Stimulated activated naive CD4-positive, alpha-beta T cell (primary cell): ENCODE results near the gene ADCY2.
"Not testable (repeated sequence)": the region's sequence is repeated elsewhere in the genome, so short reads cannot be mapped to it uniquely, and the experiment has no call there.

ENCODE experiments used
- DNase-seq, 6 experiments: peaks; one replicate each; lab custom pipeline; 2025; lab: John Stamatoyannopoulos, UW

ADCY2 gene

GRCh38 chr5:7395432-7395946, 449 bp upstream of the ADCY2 start:
- no peak for DNase-seq

DNA sequence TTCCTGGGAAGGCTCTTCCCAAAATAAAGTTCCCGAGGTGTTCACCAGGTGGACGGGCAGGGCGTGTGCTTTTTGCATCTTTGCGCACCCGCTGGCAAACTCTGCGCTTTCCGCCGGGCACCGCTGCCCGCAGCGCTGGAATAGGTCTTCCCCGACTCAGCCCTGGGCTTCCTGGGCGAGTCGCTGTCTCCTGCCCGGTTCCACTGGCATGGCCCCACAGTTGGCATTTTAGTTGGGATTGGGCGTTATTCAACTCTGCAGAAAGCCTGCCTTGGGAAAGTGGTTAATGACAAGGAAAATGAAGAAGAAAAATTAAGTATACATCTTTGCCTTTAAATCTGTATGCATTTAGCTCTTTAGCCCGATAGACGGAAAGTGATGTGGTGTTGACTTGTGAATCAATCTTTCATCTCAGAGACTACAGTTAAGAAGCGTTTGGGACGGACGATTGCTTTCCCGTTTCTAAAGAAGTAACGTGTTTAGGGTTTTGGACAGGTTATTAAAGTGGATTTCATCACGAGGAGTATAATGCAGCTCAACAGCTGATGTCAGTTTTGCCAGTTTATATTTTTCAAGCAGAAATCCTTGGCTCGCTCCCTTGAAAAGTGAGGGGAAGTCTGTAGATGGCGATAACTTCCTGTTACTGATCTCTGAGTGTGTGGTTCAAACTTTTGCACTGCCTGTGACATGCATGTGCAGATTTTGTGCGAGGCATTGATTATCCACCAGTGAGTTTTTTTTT, 946 bp downstream of the ADCY2 start:
- no peak for DNase-seq

- no peak for DNase-seq
Measured at GRCh38 chr5:7397937-7398336, 2.0 kb downstream of the ADCY2 start.

GRCh38 chr5:7398596-7399280, 2.8 kb downstream of the ADCY2 start:
- DNase-seq: no peak

- no peak for DNase-seq
Measured at GRCh38 chr5:7405277-7405676, 9.3 kb downstream of the ADCY2 start.

- no peak for DNase-seq
Measured at GRCh38 chr5:7410936-7411511, 15.1 kb downstream of the ADCY2 start.

- no peak for DNase-seq
Measured at GRCh38 chr5:7412409-7412808, 16.5 kb downstream of the ADCY2 start.

DNA sequence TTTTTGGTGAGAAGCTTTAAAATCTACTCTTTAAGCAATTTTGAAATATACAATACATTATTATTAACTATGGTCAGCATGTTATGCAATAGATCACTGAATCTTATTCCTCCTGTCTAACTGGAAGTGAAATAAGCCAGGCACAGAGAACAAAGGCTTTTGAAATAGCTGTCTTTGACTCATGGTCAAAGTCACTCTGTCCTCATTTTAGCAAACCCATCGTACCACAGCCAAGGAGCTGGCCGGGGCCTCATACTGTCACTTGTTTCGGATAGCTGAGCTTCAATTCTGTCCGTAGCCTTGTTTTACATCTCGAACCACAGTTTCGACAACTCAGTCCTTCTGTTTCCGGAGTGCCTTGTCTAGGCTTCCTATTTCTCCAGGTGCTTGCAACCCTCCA, 19.2 kb downstream of the ADCY2 start:
- no peak for DNase-seq

GRCh38 chr5:7415587-7416535, 19.9 kb downstream of the ADCY2 start:
- no peak for DNase-seq

DNA sequence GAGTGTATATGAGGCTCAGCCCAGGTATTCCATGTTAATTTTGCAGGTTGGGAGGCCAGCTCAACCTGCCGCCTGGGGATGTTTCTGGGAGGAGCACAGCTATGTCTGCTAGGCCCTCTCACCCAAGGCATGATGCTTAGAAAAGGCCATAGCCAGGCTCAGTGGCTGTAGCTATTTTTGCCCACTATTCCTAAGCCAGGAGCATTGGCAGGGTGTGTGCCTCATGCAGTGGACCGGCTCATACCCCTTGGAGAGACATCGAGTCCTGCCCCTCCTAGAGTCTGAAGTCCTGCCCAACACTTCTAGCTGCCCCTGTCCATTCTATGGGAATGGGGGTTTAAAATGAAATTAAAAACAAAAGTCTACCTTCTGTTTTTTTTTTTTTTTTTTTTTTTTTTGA, 22.3 kb downstream of the ADCY2 start:
- no peak for DNase-seq

DNA sequence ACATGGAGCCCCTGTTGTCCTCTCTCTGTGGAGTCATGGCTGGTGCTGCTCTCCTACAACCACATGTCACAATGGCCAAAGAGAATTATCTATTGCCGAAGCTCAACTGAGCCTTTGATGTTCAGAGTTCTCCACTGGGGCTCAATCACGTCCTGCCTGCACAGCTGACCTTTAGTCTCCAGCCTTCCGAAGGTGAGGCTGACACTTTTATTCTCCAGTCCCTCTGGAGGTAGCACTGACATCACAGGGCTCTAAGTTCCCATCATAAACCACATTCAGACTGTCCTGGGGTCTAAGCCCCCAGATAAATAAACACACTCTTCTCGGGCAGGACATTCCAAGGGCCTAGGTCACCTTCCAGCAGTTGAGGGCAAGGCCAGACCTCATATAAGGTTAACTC, 23.4 kb downstream of the ADCY2 start:
- no peak for DNase-seq

- DNase-seq: no peak
Measured at GRCh38 chr5:7419846-7420245, 23.9 kb downstream of the ADCY2 start.

DNA sequence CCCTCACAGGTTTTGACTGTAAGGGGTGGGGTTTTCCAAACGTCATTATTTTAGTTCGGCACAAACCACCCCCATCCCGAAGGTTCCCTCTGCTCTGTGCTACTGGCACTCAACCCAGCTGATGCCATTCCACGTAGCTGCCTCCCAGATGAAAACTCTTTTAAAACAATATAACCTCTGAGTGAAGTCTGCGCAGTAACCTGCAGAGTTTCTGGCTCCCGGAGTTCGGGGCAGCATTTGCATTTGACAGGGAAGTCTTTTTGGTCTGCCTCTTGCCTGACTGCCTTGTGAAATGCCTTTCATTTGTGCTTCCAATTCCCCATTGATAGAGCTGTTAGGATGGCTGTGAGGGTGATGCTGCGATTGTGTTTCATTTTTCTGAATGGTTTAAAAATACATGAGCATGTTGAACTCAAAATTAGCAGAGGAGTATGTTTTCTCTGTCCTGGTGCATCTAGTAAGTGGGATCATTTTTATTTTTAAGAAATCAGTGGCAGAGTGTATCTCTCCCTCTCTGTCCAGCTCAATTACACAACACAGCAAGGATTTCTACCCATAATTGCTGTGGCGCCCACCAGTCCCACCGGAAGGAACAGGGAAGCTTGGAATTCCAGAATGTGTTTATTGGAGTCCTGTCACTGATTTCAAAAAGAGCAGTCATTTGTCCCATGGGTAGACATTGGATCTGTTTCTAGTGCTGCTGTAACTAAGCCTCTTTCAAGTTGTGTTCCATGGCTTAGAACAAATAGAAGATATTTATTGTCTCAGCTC, 24.8 kb downstream of the ADCY2 start:
- DNase-seq: no peak

DNA sequence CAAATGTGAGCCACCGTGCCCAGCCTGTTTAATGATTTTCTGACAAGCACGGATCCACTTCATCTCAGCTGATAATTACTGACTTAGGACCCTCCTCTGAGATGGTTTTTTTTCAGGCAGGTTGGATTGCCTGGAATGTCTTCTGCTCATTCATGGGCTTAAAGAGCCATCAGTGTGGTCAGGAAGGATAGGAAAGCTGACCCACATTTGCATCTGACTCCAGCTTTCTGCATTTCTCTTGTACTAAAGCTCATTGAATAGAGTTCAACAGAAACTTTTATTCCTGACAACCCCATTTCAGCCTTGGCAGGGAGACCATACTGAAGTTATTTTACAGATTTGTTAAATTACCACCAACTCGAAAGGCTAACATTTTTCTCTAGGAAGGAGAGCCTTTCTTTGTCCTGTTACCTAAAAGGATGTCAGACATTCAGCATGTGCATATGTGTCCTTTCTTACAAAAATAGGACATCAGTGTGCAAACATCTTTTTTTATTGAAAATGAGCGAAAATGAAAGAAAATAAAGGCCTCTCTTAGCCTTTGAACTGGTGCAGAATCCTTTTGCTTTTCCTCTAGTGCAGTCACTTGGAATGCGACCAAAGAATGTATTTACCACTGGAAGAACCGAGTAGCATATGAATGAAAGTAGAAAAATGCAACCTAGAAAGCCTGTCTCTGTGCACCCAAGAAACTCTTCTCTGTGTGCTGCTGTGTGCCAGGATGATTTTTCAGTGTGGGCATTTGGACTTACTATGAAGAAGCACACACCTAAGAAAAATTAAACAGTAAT, 26.6 kb downstream of the ADCY2 start:
- no peak for DNase-seq

DNA sequence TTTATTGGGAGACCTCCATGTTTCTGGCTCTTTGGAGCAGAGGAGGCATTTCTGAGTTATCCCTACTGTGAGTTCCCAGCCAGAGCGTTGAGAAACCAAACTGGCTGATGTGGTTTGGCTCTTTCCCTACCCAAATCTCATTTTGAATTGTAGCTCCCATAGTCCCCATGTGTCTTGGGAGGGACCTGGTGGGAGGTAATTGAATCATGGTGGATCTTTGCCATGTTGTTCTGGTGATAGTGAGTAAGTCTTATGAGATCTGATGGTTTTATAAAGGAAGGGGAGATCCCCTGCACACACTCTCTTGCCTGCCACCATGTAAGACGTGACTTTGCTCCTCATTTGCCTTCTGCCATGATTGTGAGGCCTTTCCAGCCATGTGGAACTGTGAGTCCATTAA, 27.3 kb downstream of the ADCY2 start:
- not testable (repeated sequence) for DNase-seq

- no peak for DNase-seq
Measured at GRCh38 chr5:7425830-7426229, 29.9 kb downstream of the ADCY2 start.

DNA sequence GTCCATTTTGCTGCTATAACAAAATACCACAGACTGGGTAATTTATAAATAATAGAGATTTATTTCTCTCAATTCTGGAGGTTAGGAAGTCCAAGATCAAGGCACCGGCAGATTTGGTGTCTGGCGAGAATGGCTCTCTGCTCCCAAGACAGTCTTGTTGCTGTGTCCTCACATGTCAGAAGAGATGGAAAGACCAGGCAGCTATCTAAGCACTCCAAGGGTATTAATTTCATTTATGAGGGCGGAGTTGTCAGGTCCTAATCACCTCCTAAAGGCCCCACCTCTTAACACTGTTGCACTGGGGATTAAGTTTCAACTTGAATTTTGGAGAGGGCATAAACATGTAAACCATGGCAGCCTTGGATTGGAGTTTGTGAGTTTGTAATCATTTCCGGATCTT, 30.3 kb downstream of the ADCY2 start:
- no peak for DNase-seq

- DNase-seq: no peak
Measured at GRCh38 chr5:7434914-7435313, 39.0 kb downstream of the ADCY2 start.

DNA sequence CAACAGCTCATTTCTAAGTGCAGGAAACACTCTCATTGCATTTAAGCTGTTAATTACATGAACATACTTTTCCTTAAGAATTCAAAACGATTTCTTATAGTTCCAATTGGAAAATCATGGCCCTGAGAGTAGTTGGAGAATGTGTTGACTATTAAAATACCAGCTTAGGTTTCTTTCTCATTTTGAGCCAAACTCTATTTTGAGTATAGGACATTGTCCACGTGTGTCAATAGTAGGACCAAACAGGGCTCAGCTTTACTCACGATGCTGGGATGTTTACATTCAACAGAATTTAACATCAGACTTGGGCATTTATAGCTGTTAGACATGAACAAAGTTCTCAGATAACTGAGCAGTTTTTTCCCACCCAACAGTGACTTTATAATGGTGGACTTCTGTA, 39.6 kb downstream of the ADCY2 start:
- DNase-seq: no peak

DNA sequence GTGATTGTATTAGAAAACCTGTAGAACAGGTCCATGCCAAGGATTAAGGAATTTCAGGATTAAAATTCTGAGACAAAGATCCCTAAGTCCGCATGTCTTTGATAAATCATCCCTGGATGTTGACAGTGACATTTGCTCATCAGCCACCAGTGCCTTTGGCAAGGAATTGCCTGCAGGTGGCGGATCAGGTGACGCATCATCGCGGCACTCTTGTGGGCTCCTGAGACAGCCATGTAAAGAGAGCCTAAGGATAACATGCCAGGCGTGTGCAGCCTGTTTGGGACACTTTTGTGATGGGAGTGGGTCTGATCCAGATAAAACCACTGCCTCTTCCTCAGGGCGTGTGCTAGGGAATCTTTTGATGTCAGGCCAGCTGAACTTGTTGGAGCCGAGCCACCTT, 40.6 kb downstream of the ADCY2 start:
- DNase-seq: no peak
